ENCODE data around the gene C6.

DNA sequence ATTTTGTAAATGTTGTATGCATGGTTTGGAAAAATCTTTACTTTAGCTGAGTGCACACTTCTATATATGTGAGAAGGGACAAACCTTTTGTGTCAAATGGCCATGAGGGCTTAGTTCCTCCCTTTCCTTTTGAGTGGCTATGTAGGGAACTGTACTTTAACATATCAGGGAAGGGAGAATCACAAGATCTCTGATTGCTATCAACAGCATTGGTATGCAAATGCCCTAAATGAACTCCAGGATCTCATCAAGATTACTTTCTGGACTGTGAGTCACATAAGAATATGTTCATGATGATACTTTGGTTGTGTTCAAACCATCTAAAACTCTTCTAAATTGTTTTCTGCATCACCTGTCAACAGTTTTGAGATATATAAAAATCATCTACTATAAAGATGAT, 111.0 kb downstream of the C6 start:
- TF ChIP-seq CTCF (IDR thresholded peaks at IDR 0.05) (no peak), POLR2A (IDR thresholded peaks at IDR 0.05) (no peak)

Measured in testis (tissue), 2 donors.